Parathyroid adenoma (tissue), 2 donors: Measurements from ENCODE around the gene PLIN5.

Experiments
- H2AFZ ChIP-seq: fragments of 300-600 bp; sonication (generic); one replicate; pipeline ENCODE4 v1.7.0; 2017; ENCODE audit warnings: antibody characterized with exemption, mild to moderate bottlenecking
- H3K27ac ChIP-seq: fragments of 300-600 bp; sonication (generic); one replicate; pipeline ENCODE4 v1.7.0; 2017
- H3K27me3 ChIP-seq: fragments of 300-600 bp; sonication (generic); one replicate; pipeline ENCODE4 v1.7.0; 2017; ENCODE audit warnings: low read length; ENCODE audit not compliant: control insufficient read depth, insufficient read depth
- H3K36me3 ChIP-seq: fragments of 300-600 bp; sonication (generic); one replicate; pipeline ENCODE4 v1.7.0; 2017; ENCODE audit warnings: low read length; ENCODE audit not compliant: control insufficient read depth, insufficient read depth
- H3K4me1 ChIP-seq: fragments of 300-600 bp; sonication (generic); one replicate; pipeline ENCODE4 v1.7.0; 2017; ENCODE audit warnings: control low read depth
- H3K4me2 ChIP-seq: fragments of 300-600 bp; sonication (generic); one replicate; pipeline ENCODE4 v1.7.0; 2017; ENCODE audit warnings: low read length
- H3K4me3 ChIP-seq: fragments of 300-600 bp; sonication (generic); one replicate; pipeline ENCODE4 v1.7.0; 2017; ENCODE audit warnings: low read depth, low read length
- H3K79me2 ChIP-seq: fragments of 300-600 bp; sonication (generic); one replicate; pipeline ENCODE4 v1.7.0; 2017; ENCODE audit warnings: control low read depth
- H3K9ac ChIP-seq: fragments of 300-600 bp; sonication (generic); one replicate; pipeline ENCODE4 v1.7.0; 2017; ENCODE audit warnings: mild to moderate bottlenecking
- H3K9me3 ChIP-seq: fragments of 300-600 bp; sonication (generic); one replicate; pipeline ENCODE4 v1.7.0; 2017; ENCODE audit warnings: low read length; ENCODE audit not compliant: control insufficient read depth
- TF ChIP-seq, protein P1 (sequence below): fragments of 300-600 bp; sonication (generic); IDR thresholded peaks from one replicate; pipeline ENCODE4 v1.7.0; 2017; ENCODE audit warnings: antibody characterized with exemption, mild to moderate bottlenecking
- donor health status: primary hyperparathyroidism.

Gene PLIN5

DNA sequence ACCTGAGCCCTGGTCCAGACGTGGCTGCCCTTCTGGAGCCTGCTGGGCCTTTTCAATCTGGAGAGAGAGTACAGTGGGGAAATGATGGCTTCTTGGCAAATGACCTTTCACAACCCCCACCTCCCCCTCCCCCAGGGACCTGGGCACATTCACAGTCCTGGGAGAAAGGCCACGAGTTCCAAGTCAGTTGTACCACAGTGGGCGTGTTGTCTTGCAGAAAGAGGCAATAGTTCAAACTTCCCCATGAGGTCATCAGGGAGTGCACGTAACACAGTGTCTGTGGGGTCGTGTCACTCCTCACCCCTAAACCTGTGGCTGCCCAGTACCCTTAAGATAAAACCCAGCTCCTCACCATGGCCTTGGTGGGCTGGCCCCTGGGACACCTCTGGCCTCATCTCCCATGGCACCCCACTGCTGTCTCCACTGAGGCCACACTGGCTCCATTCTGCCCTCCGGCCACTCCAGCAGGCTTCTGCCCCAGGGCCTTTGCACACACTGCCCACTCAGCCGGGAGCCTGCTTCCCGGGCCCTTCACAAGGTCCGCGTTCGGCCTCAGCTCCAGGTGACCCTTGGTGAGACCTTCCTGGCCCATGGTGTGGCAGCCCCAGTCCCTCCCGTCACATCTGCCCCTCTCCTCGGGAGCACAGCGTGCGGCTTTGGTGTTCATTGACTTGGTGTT lies 30.0 kb downstream of the PLIN5 start:
- Histone ChIP-seq H3K9me3 (no peaks in the 10 kb centered on the region), H3K4me3 (no peak overlapping the region), H2AFZ (no peak overlapping the region), H3K27me3 (no peaks in the 10 kb centered on the region), H3K36me3 (no peaks in the 10 kb centered on the region), H3K27ac (no peak overlapping the region), H3K9ac (no peak overlapping the region), H3K79me2 (no peaks in the 10 kb centered on the region), H3K4me2 (no peak overlapping the region), H3K4me1 (no peaks in the 10 kb centered on the region)
- TF ChIP-seq, protein P1, sequence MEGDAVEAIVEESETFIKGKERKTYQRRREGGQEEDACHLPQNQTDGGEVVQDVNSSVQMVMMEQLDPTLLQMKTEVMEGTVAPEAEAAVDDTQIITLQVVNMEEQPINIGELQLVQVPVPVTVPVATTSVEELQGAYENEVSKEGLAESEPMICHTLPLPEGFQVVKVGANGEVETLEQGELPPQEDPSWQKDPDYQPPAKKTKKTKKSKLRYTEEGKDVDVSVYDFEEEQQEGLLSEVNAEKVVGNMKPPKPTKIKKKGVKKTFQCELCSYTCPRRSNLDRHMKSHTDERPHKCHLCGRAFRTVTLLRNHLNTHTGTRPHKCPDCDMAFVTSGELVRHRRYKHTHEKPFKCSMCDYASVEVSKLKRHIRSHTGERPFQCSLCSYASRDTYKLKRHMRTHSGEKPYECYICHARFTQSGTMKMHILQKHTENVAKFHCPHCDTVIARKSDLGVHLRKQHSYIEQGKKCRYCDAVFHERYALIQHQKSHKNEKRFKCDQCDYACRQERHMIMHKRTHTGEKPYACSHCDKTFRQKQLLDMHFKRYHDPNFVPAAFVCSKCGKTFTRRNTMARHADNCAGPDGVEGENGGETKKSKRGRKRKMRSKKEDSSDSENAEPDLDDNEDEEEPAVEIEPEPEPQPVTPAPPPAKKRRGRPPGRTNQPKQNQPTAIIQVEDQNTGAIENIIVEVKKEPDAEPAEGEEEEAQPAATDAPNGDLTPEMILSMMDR: no peak

DNA sequence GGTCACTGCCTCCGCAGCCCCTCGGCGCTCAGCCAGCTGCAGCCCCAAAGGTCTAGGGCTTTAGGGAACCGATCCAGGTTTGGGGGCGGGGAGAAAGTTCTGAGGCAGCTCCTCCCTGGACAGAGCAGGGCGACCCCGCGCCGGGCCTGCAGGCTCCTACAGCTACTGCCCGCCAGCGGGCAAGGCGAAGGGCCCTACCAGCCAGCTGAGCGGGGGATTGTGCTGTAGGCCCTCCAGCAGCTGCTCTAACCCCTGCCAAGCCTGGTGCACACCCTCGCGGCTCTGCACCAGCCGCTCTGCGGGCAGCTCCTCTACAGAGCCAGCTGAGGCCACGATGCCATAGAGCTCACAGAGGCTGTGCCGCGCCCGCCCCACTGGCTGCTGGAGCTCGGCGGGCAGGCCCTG lies 30.7 kb downstream of the PLIN5 start:
- Histone ChIP-seq H3K9me3 (no peaks in the 10 kb centered on the region), H3K9ac (no peak overlapping the region), H3K27ac (no peak overlapping the region), H3K4me3 (no peak overlapping the region), H2AFZ (no peak overlapping the region), H3K4me2 (no peak overlapping the region), H3K4me1 (no peaks in the 10 kb centered on the region), H3K36me3 (no peaks in the 10 kb centered on the region), H3K27me3 (no peaks in the 10 kb centered on the region), H3K79me2 (no peaks in the 10 kb centered on the region)
- TF ChIP-seq, protein P1: no peak

DNA sequence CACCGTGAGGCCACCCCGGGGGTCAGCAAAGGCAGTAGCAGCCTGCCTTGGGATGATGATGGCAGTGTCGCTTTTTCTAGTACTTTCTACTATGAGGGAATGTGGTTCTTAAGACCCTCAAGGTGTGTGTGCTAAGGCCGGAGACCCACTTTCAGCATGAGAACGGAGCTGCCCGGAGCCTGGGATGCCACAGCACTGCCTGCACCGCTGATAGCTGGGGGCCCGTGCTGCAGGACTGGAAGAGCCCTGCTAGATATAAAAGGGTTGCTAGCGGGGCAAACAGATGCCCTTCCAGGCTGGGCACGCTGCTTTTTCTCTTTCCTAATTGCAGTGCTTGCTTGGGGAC lies 31.2 kb downstream of the PLIN5 start:
- H3K4me2 ChIP-seq: no peak overlapping the region
- no peaks in the 10 kb centered on the region for H3K36me3 ChIP-seq
- H3K4me3 ChIP-seq: no peak overlapping the region
- no peak overlapping the region for H3K9ac ChIP-seq
- TF ChIP-seq, protein P1: no peak
- H3K27ac ChIP-seq: no peak overlapping the region
- no peak overlapping the region for H2AFZ ChIP-seq
- H3K27me3 ChIP-seq: no peaks in the 10 kb centered on the region
- no peaks in the 10 kb centered on the region for H3K4me1 ChIP-seq
- no peaks in the 10 kb centered on the region for H3K79me2 ChIP-seq
- H3K9me3 ChIP-seq: no peaks in the 10 kb centered on the region

DNA sequence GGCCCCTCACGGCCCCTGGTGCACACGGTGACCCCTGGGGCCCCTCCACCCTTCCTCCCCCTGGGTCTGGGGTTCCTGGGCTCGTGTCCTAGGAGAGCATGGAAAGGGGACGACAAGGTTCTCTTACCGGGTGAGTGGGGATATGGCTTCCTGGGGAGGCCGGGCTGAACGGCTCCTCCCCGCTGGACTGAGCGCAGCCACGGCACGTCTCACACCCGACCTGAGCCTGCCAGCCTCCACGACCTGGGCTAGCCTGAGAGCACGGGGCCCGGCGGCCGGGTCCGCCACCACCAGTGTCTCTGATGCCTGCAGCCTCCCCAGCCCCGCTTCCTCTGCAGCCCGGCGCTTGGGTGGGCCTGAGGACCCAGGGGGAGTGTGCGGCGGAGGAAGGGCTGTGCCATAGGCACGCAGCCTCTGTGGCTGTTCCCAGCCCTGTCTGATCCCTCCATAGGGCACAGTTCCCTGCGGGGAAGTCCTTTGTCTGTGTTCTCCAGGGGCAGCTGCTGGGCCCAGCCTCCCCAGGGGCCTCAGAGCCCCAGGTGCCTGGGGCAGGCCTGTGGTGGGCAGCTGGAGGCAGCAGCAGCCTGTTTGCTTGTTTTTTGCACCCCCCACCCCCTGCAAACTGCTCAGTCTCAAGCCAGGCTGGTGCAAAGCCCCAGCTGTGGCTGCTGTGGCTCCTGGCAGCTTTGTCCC lies 31.7 kb downstream of the PLIN5 start:
- Histone ChIP-seq H3K4me1 (no peaks in the 10 kb centered on the region), H2AFZ (no peak overlapping the region), H3K79me2 (no peaks in the 10 kb centered on the region), H3K36me3 (no peaks in the 10 kb centered on the region), H3K27ac (no peak overlapping the region), H3K27me3 (no peaks in the 10 kb centered on the region), H3K4me3 (no peak overlapping the region), H3K9ac (no peak overlapping the region), H3K9me3 (no peaks in the 10 kb centered on the region), H3K4me2 (no peak overlapping the region)
- TF ChIP-seq, protein P1: no peak
